ENCODE measurements around the gene TMEM247. TPM values are rescaled to one million over a fixed set of nuclear protein-coding genes. Genes with fewer than 3 reads are reported as not detected.

The TMEM247 gene
- total and polyA plus RNA-seq, 2 of the 8 experiments (the other 6 are each of a cell fraction or from before 2014, with no cell fraction given): not detected

GRCh38 chr2:46497766-46498165 is 18.4 kb downstream of the TMEM247 start:
- Histone ChIP-seq H3K36me3 (ENCODE audit: control insufficient read depth in 2 of 4, insufficient read depth in 4 of 4, low read length in 3 of 4) (no peaks in the 10 kb centered on the region), H2BK12ac (ENCODE audit: low read depth, low read length) (no peak overlapping the region), H3K4ac (replicated peaks; ENCODE audit: insufficient read length, low read depth, low read length) (no peak overlapping the region), H2AFZ (ENCODE audit: low read length) (no peak overlapping the region), H3K27ac (ENCODE audit: low read depth, low read length) (no peak overlapping the region), H3K9ac (replicated peaks in 1 of 4; ENCODE audit: extremely low read depth in 1 of 4, low read depth in 3 of 4, low read length in 3 of 4) (no peak overlapping the region), H3K27me3 (replicated peaks in 1 of 4; ENCODE audit: control insufficient read depth in 3 of 4, extremely low read depth in 1 of 4, insufficient read depth in 3 of 4, low read length in 3 of 4) (peaks cover 0 to 14% (median 3%) of the 10 kb centered on the region in 4 experiments; a peak in 5 of 7 replicates), H2BK20ac (ENCODE audit: low read length) (no peak overlapping the region), H3K14ac (ENCODE audit: insufficient read length) (no peak overlapping the region), H4K5ac (ENCODE audit: insufficient read length, low read depth, low read length) (no peak overlapping the region), H4K91ac (replicated peaks; ENCODE audit: insufficient read length, low read length) (no peak overlapping the region), H3K79me1 (ENCODE audit: low read depth, low read length) (no peaks in the 10 kb centered on the region), H3K9me3 (ENCODE audit: insufficient read depth in 2 of 2, low read depth in 1 of 2, low read length in 1 of 2) (no peaks in the 10 kb centered on the region), H2BK5ac (ENCODE audit: low read depth, low read length) (no peak overlapping the region), H3K23ac (ENCODE audit: insufficient read length) (no peak overlapping the region), H4K20me1 (replicated peaks in 1 of 2; ENCODE audit: control insufficient read depth in 1 of 2, insufficient read depth in 2 of 2, low read length in 2 of 2) (no peaks in the 10 kb centered on the region), H3K18ac (ENCODE audit: extremely low read depth, low read length) (no peak overlapping the region), H3K56ac (replicated peaks; ENCODE audit: insufficient read length, low read depth, low read length) (no peak overlapping the region), H3K4me2 (ENCODE audit: insufficient read depth in 1 of 2, low read depth in 2 of 2, low read length in 2 of 2) (no peak overlapping the region), H3K4me1 (replicated peaks in 1 of 4; ENCODE audit: control insufficient read depth in 3 of 4, insufficient read depth in 4 of 4, low read length in 3 of 4) (no peaks in the 10 kb centered on the region), H2AK5ac (ENCODE audit: low read depth, low read length) (no peak overlapping the region), H3K23me2 (ENCODE audit: low read depth, low read length) (peaks cover 8% of the 10 kb centered on the region), H2BK15ac (ENCODE audit: low read length) (no peak overlapping the region), H3K4me3 (ENCODE audit: extremely low read depth in 1 of 4, insufficient read depth in 2 of 4, low read depth in 3 of 4, low read length in 4 of 4) (no peak overlapping the region), H2BK120ac (replicated peaks; ENCODE audit: low read depth, low read length) (no peak overlapping the region), H3K79me2 (ENCODE audit: control insufficient read depth in 1 of 2, insufficient read depth in 2 of 2, low read length in 2 of 2) (no peaks in the 10 kb centered on the region), H4K8ac (ENCODE audit: extremely low read depth, insufficient read depth, low read length) (no peak overlapping the region)
- WGBS, 2 experiments (ENCODE audit: extremely low coverage in 1 of 2, insufficient coverage in 1 of 2, insufficient read length in 1 of 2, insufficient replicate concordance in 2 of 2, low coverage in 1 of 2, low lambda C conversion rate in 2 of 2, missing lambda C conversion rate in 1 of 2): 91% methylated on average over 4 of the region's 4 CpGs; no CpG with 5 or more reads in 1 of the 2 experiments
- no peak for FAIRE-seq
- ChIA-PET CTCF (ENCODE audit: partially characterized antibody) (interaction anchor here (0.6 to 2.2 kb wide), 6 partner anchors 8 to 417 kb away, joined by 3 to 8 read pairs (median 3); no protein-coding TSS in a partner anchor), POLR2A (ENCODE audit: partially characterized antibody) (interaction anchor here (1.0 kb wide), 1 partner anchor 105 kb away, joined by 3 read pairs; no protein-coding TSS in a partner anchor)
- DNase-seq (ENCODE audit: low read depth in 1 of 2, low spot score in 2 of 2): peak in 1 of 2 experiments; percentile 29
- TF ChIP-seq CBX8 (IDR thresholded peaks at IDR 0.05; ENCODE audit: borderline replicate concordance, low read depth, low read length): no peak
- TF ChIP-seq NRF1 (IDR thresholded peaks at IDR 0.05; ENCODE audit: low read depth, low read length): no peak
- TF ChIP-seq, protein P1, sequence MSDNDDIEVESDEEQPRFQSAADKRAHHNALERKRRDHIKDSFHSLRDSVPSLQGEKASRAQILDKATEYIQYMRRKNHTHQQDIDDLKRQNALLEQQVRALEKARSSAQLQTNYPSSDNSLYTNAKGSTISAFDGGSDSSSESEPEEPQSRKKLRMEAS (IDR thresholded peaks at IDR 0.05): no peak
- TF ChIP-seq CBX5 (IDR thresholded peaks at IDR 0.05; ENCODE audit: low read depth, low read length): no peak
- no peak for TF ChIP-seq TBP (IDR thresholded peaks at IDR 0.05; ENCODE audit: low read depth, low read length)
- TF ChIP-seq RBBP5 (IDR thresholded peaks at IDR 0.05; ENCODE audit: borderline replicate concordance, low read depth, low read length): no peak
- TF ChIP-seq POLR2AphosphoS5 (IDR thresholded peaks at IDR 0.05; ENCODE audit: low read depth, low read length): no peak
- TF ChIP-seq TAF1 (IDR thresholded peaks at IDR 0.05; ENCODE audit: low read depth, low read length): no peak
- no peak for TF ChIP-seq SIN3A (conservative IDR thresholded peaks at IDR 0.05 in 1 of 2, IDR thresholded peaks at IDR 0.05 in 1 of 2; ENCODE audit: low read depth in 1 of 2, low read length in 2 of 2)
- no peak for TF ChIP-seq NANOG (IDR thresholded peaks at IDR 0.05; ENCODE audit: insufficient read depth, low read depth, low read length, poor library complexity, severe bottlenecking)
- TF ChIP-seq, protein P2, sequence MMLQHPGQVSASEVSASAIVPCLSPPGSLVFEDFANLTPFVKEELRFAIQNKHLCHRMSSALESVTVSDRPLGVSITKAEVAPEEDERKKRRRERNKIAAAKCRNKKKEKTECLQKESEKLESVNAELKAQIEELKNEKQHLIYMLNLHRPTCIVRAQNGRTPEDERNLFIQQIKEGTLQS (IDR thresholded peaks at IDR 0.05; ENCODE audit: insufficient read depth, low read depth, low read length): no peak
- no peak for TF ChIP-seq SAP30 (IDR thresholded peaks at IDR 0.05; ENCODE audit: insufficient read depth, insufficient replicate concordance, low read length)
- TF ChIP-seq SUZ12 (IDR thresholded peaks at IDR 0.05; ENCODE audit: low read length): no peak

Data from H1 (cell line).